K562 (cell line): ENCODE results near the gene PCNX2. TPM values are rescaled to one million over a fixed set of nuclear protein-coding genes. Genes with fewer than 3 reads are reported as not detected.
A peak's percentile ranks its signal among the peaks of the same experiment; 100 is the strongest.

ENCODE experiments used
- ATF4 ChIP-seq: fragments of 450-650 bp; formaldehyde crosslinking; IDR thresholded peaks from 2 replicates; pipeline ENCODE4 v1.4.0; 2022; ENCODE audit warnings: mild to moderate bottlenecking, moderate library complexity
- ATF7 ChIP-seq: fragments of 450-650 bp; IDR thresholded peaks from 2 replicates; pipeline ENCODE4 v1.7.1; 2014; ENCODE audit warnings: mild to moderate bottlenecking, moderate library complexity
- CEBPG ChIP-seq, 3 experiments: fragments of 200-800 bp in 1 of 3; sonication (Bioruptor generic) in 1 of 3; sonication (generic) in 1 of 3; formaldehyde crosslinking in 1 of 3; IDR thresholded peaks in 2 of 3; conservative IDR thresholded peaks in 1 of 3; 2 replicates each; pipeline versions ENCODE4 v1.6.1 to v1.8.0; 2016 to 2022; ENCODE audit warnings: missing compliant biosample characterization in 2 of 3, missing genetic modification characterization in 2 of 3, mild to moderate bottlenecking in 1 of 3, missing genetic modification reagents in 1 of 3
- ELF4 ChIP-seq: fragments of 450-650 bp; formaldehyde crosslinking; IDR thresholded peaks from 2 replicates; pipeline ENCODE4 v1.4.0; 2022; ENCODE audit warnings: missing genetic modification characterization
- JUN ChIP-seq, 2 experiments: sonication (generic) in 1 of 2; formaldehyde crosslinking in 1 of 2; IDR thresholded peaks; 2 replicates each; pipeline versions ENCODE4 v1.6.1 to v1.8.0; 2012 to 2022; ENCODE audit warnings: borderline replicate concordance in 2 of 2, mild to moderate bottlenecking in 2 of 2, improper control_type of control experiment in 1 of 2, low read depth in 1 of 2, low read length in 1 of 2, missing genetic modification reagents in 1 of 2
- MITF ChIP-seq: IDR thresholded peaks from 2 replicates; pipeline ENCODE4 v1.6.1; 2014; ENCODE audit warnings: antibody characterized with exemption
- MTA3 ChIP-seq: fragments of 450-650 bp; formaldehyde crosslinking; IDR thresholded peaks from 2 replicates; pipeline ENCODE4 v1.6.1; 2017; ENCODE audit warnings: mild to moderate bottlenecking, borderline replicate concordance
- NCOA1 ChIP-seq: fragments of 450-650 bp; IDR thresholded peaks from 2 replicates; pipeline ENCODE4 v1.6.1; 2016; ENCODE audit warnings: low read depth
- NCOR1 ChIP-seq: fragments of 450-650 bp; IDR thresholded peaks from 2 replicates; pipeline ENCODE4 v1.6.1; 2016; ENCODE audit warnings: mild to moderate bottlenecking, moderate library complexity
- NFRKB ChIP-seq: fragments of 450-650 bp; IDR thresholded peaks from 2 replicates; pipeline ENCODE4 v1.6.1; 2016; ENCODE audit warnings: low read depth
- PML ChIP-seq: IDR thresholded peaks from 2 replicates; pipeline ENCODE4 v1.6.1; 2012; ENCODE audit warnings: low read length, inconsistent platforms
- SMARCE1 ChIP-seq: fragments of 450-650 bp; IDR thresholded peaks from 2 replicates; pipeline ENCODE4 v1.7.1; 2016; ENCODE audit warnings: mild to moderate bottlenecking
- TBP ChIP-seq: optimal IDR thresholded peaks from 2 replicates; pipeline ENCODE3; 2011; ENCODE audit warnings: low read depth, low read length, improper control_type of control experiment
- TFE3 ChIP-seq: fragments of 450-650 bp; formaldehyde crosslinking; IDR thresholded peaks from 2 replicates; pipeline ENCODE4 v1.4.0; 2020; ENCODE audit warnings: mild to moderate bottlenecking, mixed read lengths
- TRIM25 ChIP-seq: fragments of 450-650 bp; IDR thresholded peaks from 2 replicates; pipeline ENCODE4 v1.7.0; 2016; ENCODE audit warnings: borderline replicate concordance
- polyA plus RNA-seq, 8 experiments: library from polyadenylated mRNA; depleted of rRNA in 4 of 8; stranded (reverse) in 5 of 8; unstranded in 3 of 8; fragments of >200 nt; fragmentation: Nextera tagmentation in 2 of 8; fragmentation: Illumina TruSeq in 1 of 8; extraction: Ambion mirVana in 2 of 8; extraction: Trizol in 1 of 8; gene quantifications; 2 replicates each; pipeline versions ENCODE4 v1.2.1 to v1.2.3, GENCODE V29; 2011 to 2014; ENCODE audit warnings: inconsistent platforms in 1 of 8, missing spikeins in 1 of 8
- total RNA-seq, 7 experiments: library from RNA; depleted of rRNA in 6 of 7; stranded (reverse); fragments of >200 nt in 6 of 7; fragmentation: Illumina TruSeq in 2 of 7; extraction: Trizol in 2 of 7; gene quantifications; 2 replicates each; pipeline versions ENCODE4 v1.2.1 to v1.2.3, GENCODE V29; 2011 to 2021; ENCODE audit warnings: low replicate concordance in 1 of 7

Gene PCNX2
- total and polyA plus RNA-seq, 9 of the 15 experiments (the other 6 are each of a cell fraction or from before 2014, with no cell fraction given): 0.07 to 0.33 TPM; not detected in 7

- peak; percentile 93 for TF ChIP-seq JUN (IDR thresholded peaks at IDR 0.05; ENCODE audit: borderline replicate concordance, low read depth, low read length)
- TF ChIP-seq JUN (CRISPR knock-in tag; IDR thresholded peaks at IDR 0.05; ENCODE audit: borderline replicate concordance): no peak
- TF ChIP-seq ATF7: peak; percentile 97
- TF ChIP-seq TRIM25: no peak
- TF ChIP-seq NCOA1: peak; percentile 57
- peak; percentile 93 for TF ChIP-seq SMARCE1
- peak; percentile 59; the same call in 1 of the 2 replicates for TF ChIP-seq ELF4
- peak; percentile 66; the same call in 1 of the 2 replicates for TF ChIP-seq NCOR1
- peak; percentile 51; the same call in 1 of the 2 replicates for TF ChIP-seq MTA3
- no peak for TF ChIP-seq MITF
- TF ChIP-seq TFE3 (CRISPR knock-in tag): no peak
- peak; percentile 6 for TF ChIP-seq TBP
- 0 out of 2 replicates have a peak, but pooled peaks have one; percentile 30 for TF ChIP-seq NFRKB
- 0 out of 2 replicates have a peak, but pooled peaks have one; percentile 26 for TF ChIP-seq PML
- TF ChIP-seq CEBPG (CRISPR knock-in tag; IDR thresholded peaks at IDR 0.05): peak; percentile 78
- TF ChIP-seq CEBPG (tag; conservative IDR thresholded peaks at IDR 0.05 in 1 of 2, IDR thresholded peaks at IDR 0.05 in 1 of 2): peak; percentile 94 to 96
- TF ChIP-seq ATF4: peak; percentile 89
Observed at GRCh38 chr1:233113009-233113879, 182.3 kb downstream of the PCNX2 start (continued).
